Esophagus squamous epithelium (tissue), 5 donors: Measurements from ENCODE around the gene HLCS. TPM values are rescaled to one million over a fixed set of nuclear protein-coding genes. Genes with fewer than 3 reads are reported as not detected.

Source experiments
- DNase-seq: peaks from one replicate; lab custom pipeline; 2025; lab: John Stamatoyannopoulos, UW
- H3K27ac ChIP-seq, 4 donors: fragments of 200-600 bp; sonication (generic); one replicate each; pipeline ENCODE4 v1.5.1; 2016 to 2019; ENCODE audit warnings: mild to moderate bottlenecking in 1 of 4
- H3K27me3 ChIP-seq, 4 donors: fragments of 200-600 bp; sonication (generic); 1 replicate in 3 of 4; 2 replicates in 1 of 4; pipeline versions ENCODE4 v1.5.1 to v1.6.0; 2017 to 2021; ENCODE audit warnings: antibody characterized with exemption in 1 of 4
- H3K36me3 ChIP-seq, 3 donors: fragments of 200-600 bp; sonication (generic); one replicate each; pipeline ENCODE4 v1.5.1; 2016 to 2019
- H3K4me1 ChIP-seq, 3 donors: fragments of 200-600 bp; sonication (generic); one replicate each; pipeline ENCODE4 v1.5.1; 2017 to 2019
- H3K4me3 ChIP-seq, 4 donors: fragments of 200-600 bp; sonication (generic); 1 replicate in 3 of 4; 2 replicates in 1 of 4; pipeline ENCODE4 v1.5.1; 2016 to 2019; ENCODE audit warnings: mild to moderate bottlenecking in 2 of 4, moderate library complexity in 1 of 4
- H3K9me3 ChIP-seq, 3 donors: fragments of 200-600 bp; sonication (generic); one replicate each; pipeline ENCODE4 v1.5.1; 2016 to 2019
- POLR2A ChIP-seq, 4 donors: fragments of 450-650 bp; IDR thresholded peaks; one replicate each; pipeline ENCODE4 v1.6.1; 2017; ENCODE audit warnings: antibody characterized with exemption in 4 of 4, mild to moderate bottlenecking in 4 of 4, moderate library complexity in 3 of 4
- WGBS, 2 donors: methylation state at CpG; one replicate each; pipeline ENCODE4 v1.1.5; 2018; 5-methylcytosine and 5-hydroxymethylcytosine counted together
- intact Hi-C: fragments of 100-400 bp; cut with DNase I; formaldehyde crosslinking; loops from one replicate; pipeline ENCODE4 v1.15.0; 2022
- total RNA-seq, 4 donors: library from RNA; depleted of rRNA; stranded (reverse); fragments of >200 nt; gene quantifications; one replicate each; pipeline ENCODE4 v1.1.0, GENCODE V29; 2016
- TF ChIP-seq, protein P1 (sequence below), 6 experiments: fragments of 450-650 bp in 4 of 6; fragments of 200-600 bp in 2 of 6; sonication (generic) in 2 of 6; IDR thresholded peaks; one replicate each; pipeline ENCODE4 v1.5.1; 2016 to 2019; ENCODE audit warnings: antibody characterized with exemption in 6 of 6, mild to moderate bottlenecking in 4 of 6, moderate library complexity in 4 of 6
- donor health status: DM: yes; HTN: yes; CAD: no.

The HLCS gene
- total RNA-seq, 4 donors from 2014 or later, result 6.3 to 19.5 (median 13.5) TPM

DNA sequence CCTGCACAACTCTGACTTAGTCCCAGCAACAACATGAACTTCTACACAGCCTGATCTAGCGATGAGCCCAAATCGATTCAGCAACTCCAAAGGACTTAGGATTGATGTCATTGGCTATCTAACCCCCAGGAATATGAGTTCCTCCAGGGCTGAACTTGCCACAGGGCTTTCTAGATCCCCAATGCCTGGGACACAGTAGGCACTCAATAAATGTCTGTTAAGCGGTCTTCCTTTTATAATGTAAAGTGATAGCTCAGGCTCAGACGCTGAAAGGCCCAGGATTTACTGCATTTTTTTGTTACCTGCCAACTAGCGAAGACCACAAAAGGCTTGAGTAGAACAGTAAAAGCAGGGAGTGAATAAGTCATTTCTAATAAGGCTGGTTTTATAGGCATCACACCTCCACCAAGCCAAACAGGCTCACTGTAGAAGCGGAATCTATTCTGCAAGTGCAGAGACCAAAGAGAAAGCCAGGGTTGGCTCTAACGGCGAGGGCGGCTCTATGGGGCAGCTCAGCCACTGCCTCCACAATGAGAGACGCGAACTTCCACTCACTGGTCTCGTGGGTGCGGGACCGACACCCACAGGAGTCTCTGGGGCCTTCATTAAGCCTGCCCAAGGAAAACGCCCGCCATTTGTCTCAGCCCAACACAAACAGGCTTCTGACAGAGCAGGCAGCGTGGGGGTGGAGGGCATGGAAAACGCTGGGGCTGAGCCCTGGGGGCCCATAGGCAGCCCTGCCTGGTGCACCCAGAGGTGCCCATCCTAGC is 52.0 kb downstream of the HLCS start:
- no peaks in the 10 kb centered on the region for H3K36me3 ChIP-seq
- no peaks in the 10 kb centered on the region for H3K27me3 ChIP-seq
- no peaks in the 10 kb centered on the region for H3K9me3 ChIP-seq
- intact Hi-C loops, result no loop called here
- DNase-seq, result no peak
- no peak overlapping the region for H3K4me3 ChIP-seq
- TF ChIP-seq POLR2A (IDR thresholded peaks at IDR 0.05), result no peak
- TF ChIP-seq, protein P1, sequence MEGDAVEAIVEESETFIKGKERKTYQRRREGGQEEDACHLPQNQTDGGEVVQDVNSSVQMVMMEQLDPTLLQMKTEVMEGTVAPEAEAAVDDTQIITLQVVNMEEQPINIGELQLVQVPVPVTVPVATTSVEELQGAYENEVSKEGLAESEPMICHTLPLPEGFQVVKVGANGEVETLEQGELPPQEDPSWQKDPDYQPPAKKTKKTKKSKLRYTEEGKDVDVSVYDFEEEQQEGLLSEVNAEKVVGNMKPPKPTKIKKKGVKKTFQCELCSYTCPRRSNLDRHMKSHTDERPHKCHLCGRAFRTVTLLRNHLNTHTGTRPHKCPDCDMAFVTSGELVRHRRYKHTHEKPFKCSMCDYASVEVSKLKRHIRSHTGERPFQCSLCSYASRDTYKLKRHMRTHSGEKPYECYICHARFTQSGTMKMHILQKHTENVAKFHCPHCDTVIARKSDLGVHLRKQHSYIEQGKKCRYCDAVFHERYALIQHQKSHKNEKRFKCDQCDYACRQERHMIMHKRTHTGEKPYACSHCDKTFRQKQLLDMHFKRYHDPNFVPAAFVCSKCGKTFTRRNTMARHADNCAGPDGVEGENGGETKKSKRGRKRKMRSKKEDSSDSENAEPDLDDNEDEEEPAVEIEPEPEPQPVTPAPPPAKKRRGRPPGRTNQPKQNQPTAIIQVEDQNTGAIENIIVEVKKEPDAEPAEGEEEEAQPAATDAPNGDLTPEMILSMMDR (IDR thresholded peaks at IDR 0.05), result no peak
- WGBS, 2 donors, result 90 to 99% methylated on average over 12 to 16 of the region's 18 CpGs
- H3K27ac ChIP-seq, result no peak overlapping the region
- peaks cover 0 to 34% (median 2%) of the 10 kb centered on the region in 3 donors for H3K4me1 ChIP-seq

GRCh38 chr21:36913247-36914169 is 53.0 kb downstream of the HLCS start:
- intact Hi-C loops, result no loop called here
- WGBS, 2 donors, result 91 to 93% methylated on average over 7 to 8 of the region's 8 CpGs
- TF ChIP-seq, protein P1 (IDR thresholded peaks at IDR 0.05), result no peak
- TF ChIP-seq POLR2A (IDR thresholded peaks at IDR 0.05), result no peak
- Histone ChIP-seq H3K4me3 (no peak overlapping the region), H3K9me3 (no peaks in the 10 kb centered on the region), H3K27me3 (no peaks in the 10 kb centered on the region), H3K36me3 (no peaks in the 10 kb centered on the region), H3K27ac (no peak overlapping the region), H3K4me1 (peaks cover 0 to 36% (median 2%) of the 10 kb centered on the region in 3 donors)
- no peak for DNase-seq

DNA sequence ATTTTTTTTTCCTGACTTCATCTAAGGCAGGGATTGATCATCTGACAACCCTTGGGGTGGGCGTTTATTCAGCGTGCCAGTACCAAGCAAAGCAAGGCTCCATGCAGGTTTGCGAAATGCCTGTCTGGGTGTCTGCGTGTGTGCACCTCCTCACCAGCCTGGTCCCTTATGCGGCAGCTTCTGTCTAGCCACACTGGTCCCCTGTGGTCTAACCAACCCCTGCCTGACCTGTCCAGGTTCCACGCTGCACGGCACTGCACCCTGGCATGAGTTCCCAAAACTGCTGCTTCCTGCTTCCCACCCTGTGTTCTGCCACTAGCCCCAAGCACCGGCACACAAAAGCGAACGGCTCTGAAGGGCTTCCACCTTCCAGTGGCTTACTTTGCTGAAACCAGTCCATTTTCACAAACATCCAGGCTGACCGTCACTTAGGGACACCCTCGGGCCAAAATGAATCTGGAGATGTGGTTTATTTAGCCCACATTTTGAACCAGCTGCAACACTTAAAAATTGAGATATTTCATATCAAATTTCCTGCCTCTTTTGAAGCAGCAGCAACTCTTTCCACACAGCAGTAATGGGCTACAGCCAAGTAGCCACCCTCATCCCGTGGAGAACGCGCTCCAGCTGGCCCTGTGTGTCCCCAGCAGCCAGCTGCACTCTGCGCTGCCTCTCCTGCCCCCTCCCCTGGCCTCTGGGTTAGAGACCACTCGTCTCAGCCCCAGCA is 55.7 kb downstream of the HLCS start:
- intact Hi-C loops, result no loop called here
- TF ChIP-seq, protein P1 (IDR thresholded peaks at IDR 0.05), result no peak
- no peak for TF ChIP-seq POLR2A (IDR thresholded peaks at IDR 0.05)
- DNase-seq, result no peak

GRCh38 chr21:36909901-36910561 is 56.4 kb downstream of the HLCS start:
- H3K27me3 ChIP-seq, result no peaks in the 10 kb centered on the region
- intact Hi-C loops, result no loop called here
- no peaks in the 10 kb centered on the region for H3K9me3 ChIP-seq
- peak overlapping the region in 3 of 4 donors; percentile 10 to 61 (median 46) for H3K27ac ChIP-seq
- no peak for DNase-seq
- 50 to 64% methylated on average over 16 of the region's 16 CpGs for whole genome bisulfite sequencing, 2 donors
- H3K4me3 ChIP-seq, result no peak overlapping the region
- H3K36me3 ChIP-seq, result no peaks in the 10 kb centered on the region
- TF ChIP-seq, protein P1 (IDR thresholded peaks at IDR 0.05), result no peak
- no peak for TF ChIP-seq POLR2A (IDR thresholded peaks at IDR 0.05)
- H3K4me1 ChIP-seq, result peaks cover 0 to 21% (median 0%) of the 10 kb centered on the region in 3 donors

More for the DNA sequence above, 55.7 kb downstream of the HLCS start:
- H3K36me3 ChIP-seq, result no peaks in the 10 kb centered on the region
- H3K4me3 ChIP-seq, result no peak overlapping the region
- no peaks in the 10 kb centered on the region for H3K27me3 ChIP-seq
- H3K27ac ChIP-seq, result peak overlapping the region in 2 of 4 donors; percentile 46 to 61
- no peaks in the 10 kb centered on the region for H3K9me3 ChIP-seq
- 82 to 89% methylated on average over 12 to 15 of the region's 17 CpGs for WGBS, 2 donors
- peaks cover 0 to 21% (median 0%) of the 10 kb centered on the region in 3 donors for H3K4me1 ChIP-seq
